GM18907 (cell line): ENCODE measurements around the gene ADA.
"Not testable (repeated sequence)": the region's sequence is repeated elsewhere in the genome, so short reads cannot be mapped to it uniquely, and the experiment has no call there.

Source experiments
- ATAC-seq: cut with Tn5 transposase; IDR thresholded peaks from one replicate; pipeline ENCODE4 v1.9.1; 2021; ENCODE audit warnings: mild to moderate bottlenecking, moderate library complexity; ENCODE audit not compliant: unreplicated experiment

Gene ADA

DNA sequence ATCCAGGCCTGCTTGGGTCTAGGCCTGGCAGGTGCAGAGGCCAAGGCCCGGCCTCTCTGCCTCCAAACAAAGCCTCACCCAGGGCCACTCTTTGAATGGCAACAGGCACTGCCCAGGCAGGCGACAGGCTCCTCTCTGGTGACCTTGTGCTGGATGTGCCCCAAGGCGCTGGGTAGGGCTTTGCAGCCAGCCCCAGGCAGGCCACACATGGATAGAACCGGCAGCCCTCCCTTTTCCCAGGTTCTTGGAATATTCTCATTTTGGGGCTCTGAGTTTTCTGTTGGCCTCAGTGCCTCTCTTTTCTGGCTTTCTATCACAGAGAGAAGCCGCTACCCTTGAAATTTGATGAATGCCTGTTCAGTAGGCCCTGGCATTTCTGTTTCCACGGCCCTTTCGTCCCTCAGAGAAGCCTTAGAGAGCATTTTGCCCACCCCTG, 50.2 kb downstream of the ADA start:
- no peak for ATAC-seq

- ATAC-seq, result no peak
Observed at GRCh38 chr20:44600758-44601201, 50.7 kb downstream of the ADA start.

DNA sequence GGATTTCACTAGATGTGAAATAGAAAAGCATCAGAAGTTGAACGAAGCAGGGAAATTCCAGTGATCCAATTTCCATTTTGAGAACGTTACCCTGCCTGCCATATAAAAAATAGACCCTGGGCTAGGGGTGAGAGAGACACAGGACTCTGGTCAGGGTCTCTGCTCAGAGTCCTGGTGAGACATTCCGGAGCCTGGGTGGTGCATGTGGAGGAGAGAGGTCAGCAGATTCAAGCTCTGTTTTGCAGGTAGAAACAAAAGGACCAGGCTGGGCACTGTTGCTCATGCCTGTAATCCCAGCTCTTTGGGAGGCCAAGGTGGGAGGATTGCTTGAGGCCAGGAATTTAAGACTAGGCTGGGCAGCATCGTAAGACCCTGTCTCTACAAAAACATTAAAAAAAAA, 51.2 kb downstream of the ADA start:
- ATAC-seq, result no peak

DNA sequence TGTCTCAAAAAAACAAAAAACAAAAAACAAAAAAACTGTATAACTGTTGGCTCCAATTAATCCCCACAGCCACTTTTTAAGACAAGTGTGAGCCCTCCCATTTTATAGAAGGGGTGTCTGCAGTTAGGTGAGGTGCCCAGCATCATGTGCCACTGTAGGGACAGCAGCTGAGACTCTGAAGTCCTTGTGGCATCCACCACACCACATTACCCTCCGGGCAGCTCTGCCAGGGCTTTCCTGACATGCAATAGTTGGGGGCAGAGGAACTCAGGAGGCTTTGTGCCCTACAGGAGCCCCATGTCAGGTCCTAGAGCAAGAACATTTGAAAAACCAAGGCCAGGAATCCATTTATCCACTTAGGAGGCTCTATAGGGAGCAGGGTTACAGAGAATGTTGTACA, 51.8 kb downstream of the ADA start:
- ATAC-seq, result no peak

DNA sequence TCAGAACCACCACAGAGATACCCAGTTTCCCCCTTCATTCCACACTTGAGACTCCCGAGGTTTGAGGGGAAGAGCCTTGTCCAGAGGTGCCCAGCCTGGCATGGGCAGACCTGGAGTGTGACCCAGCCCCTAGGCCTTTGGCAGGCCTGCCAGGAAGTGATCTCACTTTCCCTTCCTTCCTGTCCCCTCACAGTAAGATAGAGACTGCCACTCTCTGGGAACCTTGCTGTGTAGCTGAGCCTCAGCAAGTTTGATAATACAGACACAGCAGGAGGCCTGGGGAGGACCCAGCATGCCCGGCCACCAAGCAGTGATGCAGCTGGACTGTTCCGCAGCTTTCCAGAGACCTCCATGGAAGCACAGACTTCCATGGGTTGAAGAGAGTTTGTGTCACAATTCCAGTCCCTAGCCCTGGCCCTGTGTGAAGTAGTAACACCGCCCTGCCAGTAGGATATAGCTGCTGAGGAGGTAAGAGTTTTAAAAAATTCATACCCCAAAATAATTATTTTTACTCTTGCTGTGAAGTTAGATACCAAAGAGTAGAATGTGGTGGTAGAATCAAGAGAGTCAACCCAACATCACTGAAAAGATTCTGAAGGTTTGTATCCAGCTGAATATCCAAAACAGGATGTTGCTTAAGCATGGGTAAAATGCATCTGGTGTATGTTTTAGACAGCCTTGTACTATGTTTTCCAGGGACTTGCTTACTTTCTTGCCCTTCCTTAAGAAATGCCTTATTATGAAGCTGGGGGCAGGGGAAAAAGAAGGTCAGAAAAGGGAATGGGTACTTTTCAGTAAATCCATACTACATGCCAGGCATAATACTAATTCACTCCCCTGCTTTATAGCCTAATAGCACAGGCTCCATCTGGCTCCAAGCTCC, 52.8 kb downstream of the ADA start:
- ATAC-seq, result no peak

- no peak for ATAC-seq
Observed at GRCh38 chr20:44597930-44598329, 53.6 kb downstream of the ADA start.

DNA sequence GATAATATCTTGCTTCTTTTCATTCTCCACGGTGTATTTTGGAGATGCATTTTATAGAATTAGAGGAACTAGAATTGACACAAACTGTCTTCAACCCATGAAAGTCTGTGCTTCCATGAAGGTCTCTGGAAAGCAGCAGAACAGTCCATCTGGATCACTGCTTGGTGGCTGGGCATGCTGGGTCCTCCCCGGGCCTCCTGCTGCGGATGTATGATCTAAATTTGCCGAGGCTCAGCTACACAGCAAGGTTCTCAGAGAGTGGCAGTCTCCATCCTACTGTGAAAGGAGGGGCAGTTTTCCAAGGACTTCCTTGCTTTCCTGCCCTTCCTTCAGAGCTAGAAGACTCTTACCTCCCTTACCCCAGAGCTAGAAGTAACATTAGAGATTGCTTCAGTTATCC, 54.0 kb downstream of the ADA start:
- ATAC-seq, result no peak

DNA sequence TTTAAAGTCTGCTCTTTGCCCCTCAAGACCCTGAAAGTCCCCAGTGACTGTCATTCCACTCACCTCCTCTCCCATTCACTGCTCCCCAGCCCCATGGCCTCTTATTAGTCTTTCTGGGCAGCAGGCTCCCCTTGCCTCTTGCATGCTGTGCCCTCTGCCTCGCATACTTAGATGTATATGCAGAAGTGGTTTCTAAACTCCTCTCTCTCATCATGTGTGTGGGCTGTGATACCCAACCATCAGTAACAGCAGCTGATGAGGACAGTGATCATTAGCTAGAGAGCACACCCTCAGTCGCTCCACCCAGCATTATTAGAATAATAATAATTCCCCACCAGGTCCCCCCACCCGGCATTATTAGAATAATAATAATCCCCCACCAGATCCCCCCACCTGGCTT, 54.6 kb downstream of the ADA start:
- ATAC-seq, result no peak

DNA sequence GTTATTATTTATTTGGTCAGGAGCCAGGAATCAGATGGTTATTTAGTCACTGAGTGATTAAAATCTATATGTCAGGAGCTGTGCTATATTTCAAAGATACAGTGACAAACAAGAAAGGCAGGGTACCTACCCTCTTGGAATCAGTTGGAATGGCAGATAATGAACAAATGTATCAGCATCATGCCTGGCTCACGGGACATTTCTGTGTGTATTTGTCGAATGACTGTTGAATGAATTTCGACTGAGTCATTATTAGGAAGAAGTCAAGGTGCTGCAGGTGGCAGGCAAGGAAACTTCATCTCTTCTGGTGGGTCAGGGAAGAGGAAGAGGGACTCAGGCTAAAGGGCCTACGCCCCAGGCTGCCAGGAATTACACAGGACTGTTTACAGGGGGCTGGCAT, 55.5 kb downstream of the ADA start:
- no peak for ATAC-seq

DNA sequence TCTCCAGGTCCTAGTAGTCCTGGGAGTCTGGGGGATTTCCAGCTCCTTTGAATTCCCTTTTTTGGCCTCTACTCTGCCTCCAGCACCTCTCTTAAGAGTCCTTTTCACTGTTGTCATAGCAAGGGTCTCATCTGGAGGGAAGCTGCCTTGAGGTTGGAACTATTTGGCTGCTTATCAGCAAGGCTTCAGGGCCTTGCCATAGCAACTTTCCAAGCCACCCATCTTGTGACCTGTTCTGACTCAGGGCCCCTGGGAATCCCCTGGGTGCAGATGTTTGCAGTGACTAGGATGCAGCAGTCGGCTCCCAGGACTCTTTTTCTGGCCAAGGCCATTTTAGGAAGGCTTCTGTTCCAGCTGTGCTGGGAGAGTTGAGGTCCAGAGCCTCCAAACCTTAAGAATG, 56.8 kb downstream of the ADA start:
- peak; percentile 44 for ATAC-seq

GRCh38 chr20:44593751-44594150, 57.7 kb downstream of the ADA start:
- no peak for ATAC-seq

DNA sequence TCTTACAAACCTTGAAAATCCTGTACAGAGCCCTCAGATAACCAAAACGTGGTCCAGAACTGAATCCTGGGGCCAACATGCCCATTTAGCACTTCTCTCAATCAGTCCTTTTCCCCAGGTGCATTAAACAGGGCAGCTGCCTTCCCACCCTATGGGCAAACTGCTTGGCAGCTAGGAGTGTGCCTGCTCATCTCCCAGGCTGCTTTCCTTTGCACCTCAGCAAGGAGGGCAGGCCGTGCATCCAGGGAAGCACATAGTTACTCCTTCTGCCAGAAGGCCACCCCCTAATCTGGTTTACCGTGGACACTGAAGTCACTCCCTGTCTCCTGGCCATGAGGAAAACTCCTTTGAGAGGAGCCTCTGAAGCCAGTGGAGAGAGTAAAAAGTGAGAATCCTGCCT, 59.1 kb downstream of the ADA start:
- no peak for ATAC-seq

- ATAC-seq, result no peak
Observed at GRCh38 chr20:44590980-44591778, 60.3 kb downstream of the ADA start.

DNA sequence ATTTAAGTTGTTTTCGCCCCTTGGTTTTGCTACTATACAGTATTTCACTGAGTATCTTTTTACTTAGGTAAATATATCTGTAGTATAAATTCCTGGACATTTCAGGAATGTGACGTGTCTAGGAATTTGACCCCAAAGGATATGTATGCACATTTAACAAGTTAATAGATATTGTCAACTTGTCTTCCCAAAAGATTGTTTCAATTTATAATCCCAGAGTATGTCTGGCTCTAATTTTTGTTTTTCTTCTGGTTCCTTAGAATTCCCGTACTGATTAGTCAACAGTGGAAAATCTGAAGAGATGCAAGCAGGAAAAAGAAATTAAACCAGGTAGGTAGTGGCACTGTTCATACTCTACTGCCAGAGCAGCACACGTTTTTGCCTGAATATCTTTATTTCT, 62.0 kb downstream of the ADA start:
- no peak for ATAC-seq

DNA sequence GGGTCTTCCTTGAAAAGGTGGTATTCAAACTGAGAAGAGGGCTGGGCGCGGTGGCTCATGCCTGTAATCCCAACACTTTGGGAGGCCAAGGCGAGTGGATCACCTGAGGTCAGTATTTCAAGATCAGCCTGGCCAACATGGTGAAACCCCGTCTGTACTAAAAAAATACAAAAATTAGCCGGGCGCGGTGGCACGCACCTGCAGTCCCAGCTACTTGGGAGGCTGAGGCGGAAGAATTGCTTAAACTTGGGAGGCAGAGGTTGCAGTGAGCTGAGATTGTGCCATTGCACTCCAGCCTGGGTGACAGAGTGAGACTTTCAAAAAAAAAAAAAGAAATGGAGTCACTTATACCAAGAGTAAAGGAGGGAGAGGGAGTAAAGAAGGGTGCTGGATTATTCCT, 63.2 kb downstream of the ADA start:
- ATAC-seq, result not testable (repeated sequence)

DNA sequence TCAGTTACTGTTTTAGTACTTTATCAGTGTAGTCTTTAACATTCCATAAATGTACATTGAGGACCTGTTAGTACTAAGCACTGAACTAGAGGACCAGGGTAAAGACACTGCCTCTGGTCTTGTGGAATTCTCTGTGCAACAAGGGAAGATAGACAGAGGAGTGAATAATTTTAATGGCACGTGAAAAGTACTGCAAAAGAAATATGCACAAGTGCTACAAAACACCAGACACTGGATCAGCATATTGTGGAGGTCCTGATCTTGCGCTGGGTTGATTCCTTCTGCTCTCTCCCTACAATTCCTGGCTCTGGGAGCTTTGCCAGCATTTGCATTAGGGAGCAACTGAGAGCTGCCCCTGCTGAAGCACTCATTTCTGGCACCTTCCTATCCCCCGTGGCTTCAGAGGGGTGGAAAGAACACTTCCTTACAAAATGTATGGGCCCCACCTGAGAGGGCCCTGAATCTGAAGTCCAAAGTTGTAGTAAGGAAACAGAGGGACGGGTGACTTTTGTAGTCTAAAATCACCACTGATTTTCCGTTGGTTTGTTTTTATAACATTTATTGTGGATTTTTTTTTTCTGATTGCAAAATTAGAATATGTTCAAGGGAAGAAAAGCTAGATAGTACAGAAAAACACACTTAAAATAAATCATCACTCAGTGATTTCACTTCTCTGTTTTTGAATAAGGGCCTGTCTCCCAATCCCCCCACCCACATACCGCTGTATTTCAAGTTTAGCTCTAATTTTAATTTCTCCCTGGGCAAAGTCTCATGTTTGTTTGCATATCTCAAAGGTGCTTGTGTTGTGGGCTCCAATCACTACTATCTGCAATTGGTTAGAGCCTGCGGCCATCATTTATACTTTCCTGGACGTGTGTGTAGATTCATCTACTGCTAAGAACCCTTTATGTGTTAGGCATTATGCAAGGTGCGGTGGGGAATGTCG, 64.2 kb downstream of the ADA start:
- no peak for ATAC-seq

DNA sequence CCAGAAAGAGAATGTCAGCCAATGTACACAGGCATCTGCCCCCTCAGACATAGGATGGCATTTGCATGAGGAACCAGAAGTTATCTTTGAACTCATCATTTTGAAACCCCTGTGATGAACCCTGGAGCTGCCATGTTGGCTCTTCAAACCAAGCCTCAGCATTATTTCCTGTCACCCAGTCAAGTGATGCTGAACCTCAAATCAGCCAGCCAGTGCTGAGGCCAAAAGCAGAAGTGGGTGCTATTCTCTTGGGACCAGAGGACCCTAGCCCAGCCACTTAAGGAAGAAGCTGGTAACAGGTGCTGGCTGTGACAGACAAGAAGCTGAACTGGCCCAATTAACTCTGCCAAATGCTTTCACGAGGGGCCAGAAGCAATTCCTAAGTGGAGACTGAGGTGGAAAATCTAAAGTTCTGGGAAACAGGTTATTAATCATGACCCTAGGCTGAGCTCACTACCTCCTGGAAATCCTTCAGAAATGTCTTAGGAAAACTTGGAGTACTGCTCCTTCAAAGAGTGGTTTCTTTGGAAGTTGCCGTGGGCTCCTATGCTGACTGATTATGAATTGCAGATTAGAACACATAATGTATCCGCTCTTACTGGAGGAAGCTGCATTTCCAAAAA, 65.1 kb downstream of the ADA start:
- ATAC-seq, result peak; percentile 70

- ATAC-seq, result peak; percentile 44
Observed at GRCh38 chr20:44585057-44585963, 66.2 kb downstream of the ADA start.

- no peak for ATAC-seq
Observed at GRCh38 chr20:44584162-44584561, 67.3 kb downstream of the ADA start.
